ENCODE measurements around the gene SGF29. TPM values are rescaled to one million over a fixed set of nuclear protein-coding genes. Genes with fewer than 3 reads are reported as not detected.

Gene SGF29
- total RNA-seq, 1 donor from 2014 or later, result 5.3 TPM

DNA sequence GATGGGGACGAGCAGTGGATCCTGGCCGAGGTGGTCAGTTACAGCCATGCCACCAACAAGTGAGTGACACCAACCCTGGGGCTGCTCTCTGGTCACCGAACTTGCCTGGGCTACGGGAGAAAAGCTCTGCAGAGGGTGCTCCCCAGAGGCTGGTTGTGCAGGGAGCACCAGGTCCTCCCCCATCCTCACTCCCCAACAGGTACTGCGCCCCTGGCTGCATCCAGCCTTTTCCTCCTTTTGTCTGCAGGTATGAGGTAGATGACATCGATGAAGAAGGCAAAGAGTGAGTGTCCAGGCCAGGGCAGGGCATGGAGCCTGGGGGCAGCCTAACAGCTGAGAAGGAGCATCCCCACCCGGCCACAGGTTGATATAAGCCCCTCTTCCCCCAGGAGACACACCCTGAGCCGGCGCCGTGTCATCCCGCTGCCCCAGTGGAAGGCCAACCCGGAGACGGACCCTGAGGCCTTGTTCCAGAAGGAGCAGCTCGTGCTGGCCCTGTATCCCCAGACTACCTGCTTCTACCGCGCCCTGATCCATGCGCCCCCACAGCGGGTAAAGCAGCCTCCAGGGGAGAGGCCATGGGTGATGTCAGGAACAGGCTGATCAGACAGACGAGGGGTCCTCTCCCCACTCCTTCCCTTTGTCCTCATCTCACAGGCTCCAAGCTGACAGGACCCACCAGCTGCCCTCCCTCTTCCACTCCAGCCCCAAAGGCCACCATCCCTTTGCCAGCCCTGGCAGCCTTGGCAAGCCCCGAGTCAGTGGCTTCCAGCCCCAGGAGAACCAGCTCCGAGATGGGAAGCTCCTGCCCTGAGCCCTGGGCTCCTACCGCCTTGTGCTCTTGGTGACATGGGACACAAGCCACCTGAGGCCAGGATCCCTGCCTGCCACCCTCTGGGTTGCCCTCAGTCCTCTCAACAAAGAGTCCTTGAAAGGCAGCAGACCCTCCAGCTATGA is 36.9 kb downstream of the SGF29 start:
- no peak overlapping the region for H3K4me2 ChIP-seq
- H3K4me1 ChIP-seq, result no peaks in the 10 kb centered on the region
- H3K9ac ChIP-seq, result no peak overlapping the region
- H3K9me3 ChIP-seq (ENCODE audit: low read depth), result no peaks in the 10 kb centered on the region
- Mint-ChIP-seq H3K4me1 (no peaks in the 10 kb centered on the region), H3K36me3 (peaks cover 10% of the 10 kb centered on the region), H3K4me3 (no peak overlapping the region), H3K9me3 (no peaks in the 10 kb centered on the region), H3K27ac (no peak overlapping the region), H3K27me3 (ENCODE audit: insufficient read depth, low read depth) (no peaks in the 10 kb centered on the region)
- H3K36me3 ChIP-seq, result no peaks in the 10 kb centered on the region
- no peak overlapping the region for H3K4me3 ChIP-seq
- H4K20me1 ChIP-seq (ENCODE audit: low read depth), result no peaks in the 10 kb centered on the region
- H3K27me3 ChIP-seq, result no peaks in the 10 kb centered on the region
- no peak for DNase-seq (ENCODE audit: low spot score)
- no peaks in the 10 kb centered on the region for H3K79me2 ChIP-seq (ENCODE audit: low read depth)
- H3K27ac ChIP-seq, result no peak overlapping the region
- no peaks in the 10 kb centered on the region for H3F3A ChIP-seq (ENCODE audit: low read depth)
- TF ChIP-seq EZH2 (IDR thresholded peaks at IDR 0.05) (no peak), EZH2phosphoT487 (IDR thresholded peaks at IDR 0.05) (no peak), CTCF (IDR thresholded peaks at IDR 0.05) (no peak)
- H2AFZ ChIP-seq (replicated peaks), result no peak overlapping the region

- H3K27ac Mint-ChIP-seq, result no peak overlapping the region
- no peak overlapping the region for H3K27ac ChIP-seq
Observed at GRCh38 chr16:28591355-28591754, 37.6 kb downstream of the SGF29 start.

GRCh38 chr16:28592511-28592910 is 38.8 kb downstream of the SGF29 start:
- H3K27me3 Mint-ChIP-seq (ENCODE audit: insufficient read depth, low read depth), result peaks cover 8% of the 10 kb centered on the region
- Histone ChIP-seq H4K20me1 (ENCODE audit: low read depth) (no peaks in the 10 kb centered on the region), H3K27me3 (no peaks in the 10 kb centered on the region), H3K9ac (no peak overlapping the region), H2AFZ (replicated peaks) (no peak overlapping the region), H3K4me2 (no peak overlapping the region), H3K9me3 (ENCODE audit: low read depth) (no peaks in the 10 kb centered on the region), H3K36me3 (no peaks in the 10 kb centered on the region), H3K4me1 (peaks cover 9% of the 10 kb centered on the region), H3K4me3 (no peak overlapping the region), H3F3A (ENCODE audit: low read depth) (no peaks in the 10 kb centered on the region), H3K27ac (no peak overlapping the region), H3K79me2 (ENCODE audit: low read depth) (no peaks in the 10 kb centered on the region)
- H3K27ac Mint-ChIP-seq, result no peak overlapping the region
- H3K36me3 Mint-ChIP-seq, result peaks cover 8% of the 10 kb centered on the region
- TF ChIP-seq EZH2phosphoT487 (IDR thresholded peaks at IDR 0.05) (no peak), EZH2 (IDR thresholded peaks at IDR 0.05) (no peak), CTCF (IDR thresholded peaks at IDR 0.05) (no peak)
- peaks cover 12% of the 10 kb centered on the region for H3K4me1 Mint-ChIP-seq
- no peaks in the 10 kb centered on the region for H3K9me3 Mint-ChIP-seq
- DNase-seq (ENCODE audit: low spot score), result no peak
- no peak overlapping the region for H3K4me3 Mint-ChIP-seq

More at GRCh38 chr16:28591355-28591754, 37.6 kb downstream of the SGF29 start:
- no peaks in the 10 kb centered on the region for H4K20me1 ChIP-seq (ENCODE audit: low read depth)
- H3K9ac ChIP-seq, result no peak overlapping the region
- no peak overlapping the region for H2AFZ ChIP-seq (replicated peaks)
- Mint-ChIP-seq H3K27me3 (ENCODE audit: insufficient read depth, low read depth) (peaks cover 2% of the 10 kb centered on the region), H3K36me3 (peaks cover 10% of the 10 kb centered on the region), H3K4me3 (no peak overlapping the region), H3K9me3 (no peaks in the 10 kb centered on the region), H3K4me1 (peaks cover 2% of the 10 kb centered on the region)
- H3F3A ChIP-seq (ENCODE audit: low read depth), result no peaks in the 10 kb centered on the region
- H3K4me3 ChIP-seq, result no peak overlapping the region
- no peaks in the 10 kb centered on the region for H3K9me3 ChIP-seq (ENCODE audit: low read depth)
- DNase-seq (ENCODE audit: low spot score), result no peak
- H3K27me3 ChIP-seq, result no peaks in the 10 kb centered on the region
- no peaks in the 10 kb centered on the region for H3K4me1 ChIP-seq
- H3K79me2 ChIP-seq (ENCODE audit: low read depth), result no peaks in the 10 kb centered on the region
- TF ChIP-seq EZH2phosphoT487 (IDR thresholded peaks at IDR 0.05) (no peak), EZH2 (IDR thresholded peaks at IDR 0.05) (no peak), CTCF (IDR thresholded peaks at IDR 0.05) (no peak)
- H3K36me3 ChIP-seq, result no peaks in the 10 kb centered on the region
- no peak overlapping the region for H3K4me2 ChIP-seq

Data from neural progenitor cell (in vitro differentiated cells).